Prostate gland (tissue), 2 donors: ENCODE data around the gene SLC43A3.

Experiments
- CTCF ChIP-seq, 4 experiments: fragments of 200-600 bp in 2 of 4; fragments of 450-650 bp in 2 of 4; sonication (generic) in 2 of 4; IDR thresholded peaks; 1 replicate in 3 of 4; 2 replicates in 1 of 4; pipeline ENCODE4 v1.5.1; 2016 to 2019; ENCODE audit warnings: antibody characterized with exemption in 4 of 4, mild to moderate bottlenecking in 2 of 4, moderate library complexity in 2 of 4
- POLR2A ChIP-seq: fragments of 450-650 bp; IDR thresholded peaks from one replicate; pipeline ENCODE4 v1.6.1; 2016; ENCODE audit warnings: antibody characterized with exemption, mild to moderate bottlenecking
- POLR2AphosphoS5 ChIP-seq: sonication (generic); formaldehyde crosslinking; IDR thresholded peaks from one replicate; pipeline ENCODE4 v1.6.1; 2017; ENCODE audit warnings: antibody characterized with exemption

- TF ChIP-seq POLR2A (no peak), CTCF (IDR thresholded peaks at IDR 0.05) (no peak), POLR2AphosphoS5 (no peak)
Measured at GRCh38 chr11:57379732-57380131, 47.2 kb downstream of the SLC43A3 start.
